T-cell (primary cell): Measurements from ENCODE around the gene SMIM22. TPM values are rescaled to one million over a fixed set of nuclear protein-coding genes. Genes with fewer than 3 reads are reported as not detected.

ENCODE experiments used
- ATAC-seq, 4 experiments: fragments of 200-7000 bp in 3 of 4; fragments of 150-1000 bp in 1 of 4; cut with Tn5 transposase; replicated peaks in 1 of 4; 1 replicate in 3 of 4; 2 replicates in 1 of 4; pipeline ENCODE4 v1.10.0; 2021; ENCODE audit warnings: moderate library complexity in 3 of 4, mild to moderate bottlenecking in 2 of 4, moderate number of reproducible peaks in 1 of 4
- CTCF ChIA-PET, 2 donors: fragments of 300-600 bp; sonication (Branson Sonifier 250); formaldehyde crosslinking; loops; one replicate each; lab custom pipeline; 2022; ENCODE audit warnings: antibody characterized with exemption in 2 of 2; lab: Charles Lee
- POLR2A ChIA-PET, 2 donors: fragments of 300-600 bp; sonication (Branson Sonifier 250); formaldehyde crosslinking; loops; one replicate each; lab custom pipeline; 2022; ENCODE audit warnings: antibody characterized with exemption in 2 of 2; lab: Charles Lee
- DNase-seq, 35 experiments: peaks; one replicate each; pipeline versions ENCODE4 v3.0.0 to v3.0.0-alpha.2; 2013 to 2023
- H3K27ac ChIP-seq: one replicate; pipeline ENCODE4 v1.5.1; 2013; ENCODE audit warnings: low read length
- H3K27me3 ChIP-seq, 2 experiments: replicated peaks in 1 of 2; 1 replicate in 1 of 2; 2 replicates in 1 of 2; pipeline versions ENCODE4 v1.6.1 to v1.7.0; 2013; ENCODE audit warnings: low read length in 1 of 2, mixed read lengths in 1 of 2; ENCODE audit not compliant: control insufficient read depth in 2 of 2, insufficient read depth in 2 of 2; ENCODE audit errors: extremely low read depth in 1 of 2
- H3K36me3 ChIP-seq, 2 donors: 1 replicate in 1 of 2; 2 replicates in 1 of 2; pipeline versions ENCODE4 v1.6.1 to v1.7.0; 2013; ENCODE audit warnings: low read length in 1 of 2; ENCODE audit not compliant: control insufficient read depth in 2 of 2, insufficient read depth in 1 of 2; ENCODE audit errors: extremely low read depth in 1 of 2
- H3K4me1 ChIP-seq, 2 experiments: 1 replicate in 1 of 2; 2 replicates in 1 of 2; pipeline versions ENCODE4 v1.6.1 to v1.7.0; 2013; ENCODE audit warnings: low read length in 2 of 2, mixed read lengths in 1 of 2; ENCODE audit not compliant: insufficient read depth in 2 of 2, control insufficient read depth in 1 of 2; ENCODE audit errors: extremely low read depth in 1 of 2
- H3K4me3 ChIP-seq, 2 donors: 1 replicate in 1 of 2; 2 replicates in 1 of 2; pipeline versions ENCODE4 v1.5.1 to v1.7.0; 2013; ENCODE audit warnings: mild to moderate bottlenecking in 2 of 2, low read length in 1 of 2, moderate library complexity in 1 of 2; ENCODE audit not compliant: control insufficient read depth in 1 of 2; ENCODE audit errors: extremely low read depth in 1 of 2
- H3K9me3 ChIP-seq: 2 replicates; pipeline ENCODE4 v1.7.0; 2013
- H3K27ac Mint-ChIP-seq, 2 donors: one replicate each; pipeline ENCODE4 v1.8.0; 2020 to 2021; ENCODE audit warnings: mild to moderate bottlenecking in 2 of 2, mixed read lengths in 2 of 2
- H3K27me3 Mint-ChIP-seq, 2 donors: one replicate each; pipeline ENCODE4 v1.8.0; 2021 to 2022; ENCODE audit warnings: mixed read lengths in 2 of 2
- H3K36me3 Mint-ChIP-seq: one replicate; pipeline ENCODE4 v1.8.0; 2021; ENCODE audit warnings: mixed read lengths
- H3K4me1 Mint-ChIP-seq, 3 donors: one replicate each; pipeline ENCODE4 v1.8.0; 2020 to 2022; ENCODE audit warnings: mixed read lengths in 3 of 3, mild to moderate bottlenecking in 1 of 3
- H3K4me3 Mint-ChIP-seq, 3 donors: one replicate each; pipeline ENCODE4 v1.8.0; 2020 to 2022; ENCODE audit warnings: mild to moderate bottlenecking in 3 of 3, mixed read lengths in 3 of 3, moderate library complexity in 3 of 3
- H3K9me3 Mint-ChIP-seq, 3 donors: one replicate each; pipeline ENCODE4 v1.8.0; 2020 to 2022; ENCODE audit warnings: mixed read lengths in 3 of 3
- WGBS: methylation state at CpG from one replicate; pipeline ENCODE4 v1.1.5; 2013; ENCODE audit warnings: missing lambda C conversion rate; ENCODE audit not compliant: insufficient coverage; 5-methylcytosine and 5-hydroxymethylcytosine counted together
- total RNA-seq, 35 experiments: library from RNA in 6 of 35; stranded (reverse) in 6 of 35; fragments of 120-200 nt in 1 of 35; gene quantifications; one replicate each; pipeline versions ENCODE4 v1.2.1 to v1.2.4 and lab custom pipeline; 2013 to 2026

SMIM22 gene
- total RNA-seq, 5 donors from 2014 or later (not counting 1 experiment from before 2014, with no cell fraction given) = not detected

DNA sequence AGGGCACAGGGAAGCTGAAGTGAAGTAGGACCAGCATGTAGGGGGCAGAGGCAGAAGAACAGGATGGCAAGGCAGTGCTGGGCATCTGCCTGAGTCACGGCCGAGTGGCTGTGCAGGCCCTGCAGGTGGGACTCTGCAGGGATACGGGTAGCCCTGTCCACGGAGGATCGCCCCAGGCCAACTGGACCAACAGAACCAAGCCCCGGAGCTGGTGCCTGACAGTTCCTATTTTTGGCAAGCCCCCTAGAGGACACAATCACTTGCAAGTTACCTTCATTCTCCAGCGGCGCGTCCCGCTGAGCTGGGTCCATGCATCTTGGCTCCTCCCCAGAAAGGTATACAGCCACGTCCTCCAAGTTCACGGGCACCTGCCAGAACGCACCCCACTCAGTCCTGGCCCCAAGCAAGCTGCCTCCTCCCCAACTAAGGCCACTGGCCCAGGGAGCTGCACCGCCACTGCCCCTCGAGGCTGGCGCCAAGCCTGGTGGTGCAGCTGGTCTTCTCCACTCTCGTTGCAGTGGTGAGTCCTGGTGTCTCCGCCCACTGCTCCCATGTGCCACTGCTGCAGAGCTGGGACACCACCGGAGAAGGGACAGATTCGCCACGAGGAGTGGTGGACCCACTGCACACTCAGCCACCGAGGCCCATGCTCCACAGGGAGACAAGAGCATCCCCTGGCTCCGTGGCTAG lies 34.8 kb upstream of the SMIM22 start:
- H3K4me3 Mint-ChIP-seq = no peak overlapping the region

DNA sequence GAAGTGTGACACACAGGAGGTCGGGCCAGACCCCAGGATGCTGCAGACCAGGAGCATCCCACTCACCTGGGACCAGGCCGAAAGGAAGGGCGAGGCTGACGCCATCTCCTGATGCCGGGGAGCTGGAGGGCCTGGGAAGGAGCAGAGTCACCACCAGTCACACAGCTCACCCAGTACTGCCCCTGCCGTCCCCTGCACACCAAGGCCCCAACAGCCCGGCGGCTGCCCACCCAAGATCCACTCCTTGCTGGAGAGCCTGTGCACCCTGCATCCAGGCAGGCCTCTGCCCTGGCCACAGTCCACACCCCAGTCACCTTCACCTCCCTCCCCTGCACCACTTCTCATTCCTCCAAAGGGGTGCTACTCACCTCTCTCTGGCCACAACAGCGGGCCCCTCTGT lies 33.0 kb upstream of the SMIM22 start:
- ChIA-PET CTCF (no interaction called here), POLR2A (no interaction called here)
- no peak overlapping the region for H3K4me3 ChIP-seq
- Mint-ChIP-seq H3K27me3 (no peaks in the 10 kb centered on the region), H3K4me1 (peaks cover 9 to 29% (median 22%) of the 10 kb centered on the region in 3 donors), H3K9me3 (no peaks in the 10 kb centered on the region), H3K36me3 (peaks cover 28% of the 10 kb centered on the region), H3K27ac (no peak overlapping the region), H3K4me3 (no peak overlapping the region)
- no peaks in the 10 kb centered on the region for H3K27me3 ChIP-seq
- H3K9me3 ChIP-seq = no peaks in the 10 kb centered on the region
- DNase-seq = no peak
- no peak for ATAC-seq
- WGBS = 99% methylated on average over 8 of the region's 9 CpGs
- H3K27ac ChIP-seq = no peak overlapping the region
- H3K36me3 ChIP-seq = peaks cover 10 to 57% of the 10 kb centered on the region in 2 donors
- H3K4me1 ChIP-seq = peaks cover 0 to 23% of the 10 kb centered on the region in 2 experiments

More for the DNA sequence above, 34.8 kb upstream of the SMIM22 start:
- H3K9me3 ChIP-seq = no peaks in the 10 kb centered on the region
- no peaks in the 10 kb centered on the region for H3K27me3 ChIP-seq
- H3K27ac ChIP-seq = no peak overlapping the region
- H3K36me3 ChIP-seq = peaks cover 10 to 62% of the 10 kb centered on the region in 2 donors
- DNase-seq (no peak), ATAC-seq (no peak)
- Mint-ChIP-seq H3K9me3 (no peaks in the 10 kb centered on the region), H3K27ac (no peak overlapping the region), H3K4me1 (peaks cover 0 to 17% (median 13%) of the 10 kb centered on the region in 3 donors), H3K36me3 (peaks cover 39% of the 10 kb centered on the region), H3K27me3 (no peaks in the 10 kb centered on the region)
- H3K4me1 ChIP-seq = peaks cover 0 to 7% of the 10 kb centered on the region in 2 experiments
- WGBS = 95% methylated on average over 21 of the region's 23 CpGs
- H3K4me3 ChIP-seq = no peak overlapping the region
- ChIA-PET CTCF (no interaction called here), POLR2A (no interaction called here)

DNA sequence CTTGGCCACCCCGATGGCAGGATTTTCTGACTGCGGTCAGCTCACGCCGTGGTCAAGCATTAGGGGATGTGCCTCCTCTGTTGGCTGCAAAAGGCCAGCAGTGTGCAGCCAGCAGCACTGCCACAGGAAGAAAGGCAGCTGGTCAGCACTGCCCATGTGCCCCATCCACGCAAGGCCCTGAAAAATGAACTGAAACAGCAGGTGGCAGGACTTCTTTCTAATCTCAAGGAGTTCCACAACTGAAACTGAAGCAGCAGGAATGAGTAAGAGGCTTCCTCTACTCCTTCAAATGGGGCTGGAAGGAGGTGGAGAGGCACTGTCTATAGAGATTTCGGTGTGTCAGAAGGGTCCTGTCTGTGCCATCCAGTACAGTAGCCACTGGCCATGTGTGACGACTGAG lies 31.4 kb upstream of the SMIM22 start:
- ChIA-PET POLR2A (interaction anchor here in 1 of 2 donors (0.6 kb wide), 1 partner anchor 9 kb away, joined by 3 read pairs; no protein-coding TSS in a partner anchor), CTCF (interaction anchor here in 1 of 2 donors (0.7 kb wide), 1 partner anchor 314 kb away, joined by 6 read pairs; no protein-coding TSS in a partner anchor)
- Histone ChIP-seq H3K27ac (no peak overlapping the region), H3K36me3 (peaks cover 5 to 48% of the 10 kb centered on the region in 2 donors), H3K4me3 (no peak overlapping the region), H3K9me3 (no peaks in the 10 kb centered on the region), H3K4me1 (peaks cover 8 to 37% of the 10 kb centered on the region in 2 experiments), H3K27me3 (no peaks in the 10 kb centered on the region)
- DNase-seq = no peak
- H3K9me3 Mint-ChIP-seq = no peaks in the 10 kb centered on the region
- WGBS = 98% methylated on average over 6 of the region's 7 CpGs
- no peaks in the 10 kb centered on the region for H3K27me3 Mint-ChIP-seq
- H3K4me3 Mint-ChIP-seq = no peak overlapping the region
- H3K36me3 Mint-ChIP-seq = peaks cover 23% of the 10 kb centered on the region
- ATAC-seq = no peak
- peak overlapping the region in 1 of 2 donors; percentile 48 for H3K27ac Mint-ChIP-seq
- H3K4me1 Mint-ChIP-seq = peaks cover 22 to 42% (median 34%) of the 10 kb centered on the region in 3 donors

DNA sequence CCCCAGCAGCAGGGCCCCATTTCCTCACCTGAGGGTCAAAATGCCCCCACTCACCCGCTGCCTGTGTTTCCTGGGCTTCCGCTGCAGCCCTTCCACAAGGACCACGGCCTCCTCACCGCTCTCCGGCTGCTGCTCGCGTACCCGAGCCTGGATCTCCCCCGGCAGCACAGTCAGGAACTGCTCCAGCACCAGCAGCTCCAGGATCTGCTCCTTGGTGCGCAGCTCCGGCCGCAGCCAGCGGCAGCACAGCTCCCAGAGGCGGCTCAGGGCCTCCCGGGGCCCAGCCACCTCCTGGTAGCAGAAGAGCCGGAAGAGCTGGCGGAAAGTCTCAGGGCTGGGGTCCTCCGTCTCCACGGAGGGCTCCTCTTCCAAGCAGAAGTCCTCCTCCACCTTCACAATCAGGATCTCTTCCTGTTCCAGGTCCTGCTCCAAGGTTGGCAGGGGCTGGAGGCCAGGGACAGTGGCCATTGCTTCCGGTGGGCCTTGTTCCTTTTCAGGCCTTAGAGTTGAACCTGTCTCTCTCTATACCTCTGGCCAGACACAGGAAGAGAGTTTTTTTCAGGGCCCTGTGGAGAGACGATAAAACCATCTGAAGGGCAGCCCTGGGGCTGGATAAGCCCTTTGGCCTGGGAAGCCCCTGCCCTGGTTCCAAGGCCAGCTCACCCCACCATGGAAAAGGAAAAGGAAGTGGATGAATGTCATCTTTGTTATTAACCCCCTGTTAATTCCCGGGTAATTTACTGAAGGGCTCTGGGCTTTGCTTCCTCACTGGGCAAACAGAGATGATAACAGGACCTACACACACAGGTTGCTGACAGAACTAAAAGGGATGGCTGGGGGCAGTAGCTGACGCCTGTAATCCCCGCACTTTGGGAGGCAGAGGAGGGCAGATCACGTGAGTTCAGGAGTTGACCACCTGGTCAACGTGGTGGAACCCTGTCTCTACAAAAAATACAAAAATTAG lies 29.4 kb upstream of the SMIM22 start:
- Mint-ChIP-seq H3K9me3 (no peaks in the 10 kb centered on the region), H3K4me3 (peak overlapping the region; percentile 83 to 87 (median 86)), H3K27ac (peak overlapping the region; percentile 87 to 88), H3K4me1 (peaks cover 32 to 49% (median 36%) of the 10 kb centered on the region in 3 donors), H3K27me3 (no peaks in the 10 kb centered on the region), H3K36me3 (peaks cover 9% of the 10 kb centered on the region)
- no peaks in the 10 kb centered on the region for H3K9me3 ChIP-seq
- no peak overlapping the region for H3K27ac ChIP-seq
- H3K4me1 ChIP-seq = peaks cover 8 to 46% of the 10 kb centered on the region in 2 experiments
- DNase-seq (no peak), ATAC-seq (no peak)
- H3K4me3 ChIP-seq = peak overlapping the region; percentile 77 to 86
- ChIA-PET POLR2A (no interaction called here), CTCF (no interaction called here)
- H3K36me3 ChIP-seq = peaks cover 1 to 31% of the 10 kb centered on the region in 2 donors
- H3K27me3 ChIP-seq = no peaks in the 10 kb centered on the region
- WGBS = 94% methylated on average over 18 of the region's 26 CpGs

DNA sequence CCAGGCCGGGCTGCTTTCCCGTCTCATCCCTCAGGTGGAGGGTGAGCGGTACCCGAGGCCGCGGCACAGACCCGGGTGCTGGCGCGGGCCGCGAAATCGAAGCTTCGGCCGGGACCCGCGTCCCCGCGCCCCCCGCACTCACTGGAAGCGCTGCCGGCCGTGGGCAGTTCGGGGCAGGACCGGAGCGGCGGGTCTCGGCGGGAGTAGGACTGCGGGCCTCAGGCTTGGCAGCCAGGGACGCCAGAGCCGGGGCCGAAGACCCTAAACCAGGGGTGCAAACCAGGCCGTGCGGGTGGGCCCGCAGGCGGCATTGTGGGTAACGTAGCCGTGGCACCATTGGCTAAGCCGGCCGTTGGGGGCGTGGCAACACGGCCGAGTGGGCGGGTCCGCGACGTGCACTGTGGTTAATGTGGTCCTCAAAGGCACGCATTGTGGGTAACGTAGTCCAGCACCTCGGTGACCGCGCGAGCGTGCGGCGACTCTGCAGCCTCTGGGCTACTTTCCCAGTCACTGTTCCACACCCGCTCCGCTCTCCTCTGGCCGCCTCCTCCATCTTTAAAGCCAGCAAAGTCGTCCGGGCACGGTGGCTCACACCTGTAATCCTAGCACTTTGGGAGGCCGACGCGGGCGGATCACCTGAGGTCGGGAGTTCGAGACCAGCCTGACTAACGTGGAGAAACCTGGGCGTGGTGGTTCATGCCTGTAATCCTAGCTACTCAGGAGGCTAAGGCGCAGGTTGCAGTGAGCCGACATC lies 28.1 kb upstream of the SMIM22 start, which contains the start of gene ZNF500:
TSS of gene ZNF500 (minus strand) at position 288 of the 754 bp plus-strand sequence. CDS start 1,184 bp downstream, outside the sequence.
- under 1% methylated on average over 70 of the region's 72 CpGs for WGBS

More for the DNA sequence above, 28.1 kb upstream of the SMIM22 start, which contains the start of gene ZNF500:
- H3K9me3 Mint-ChIP-seq = no peaks in the 10 kb centered on the region
- H3K4me1 ChIP-seq = peaks cover 8 to 46% of the 10 kb centered on the region in 2 experiments
- DNase-seq = peak; percentile 87 to 99 (median 92)
- no peaks in the 10 kb centered on the region for H3K9me3 ChIP-seq
- H3K27ac ChIP-seq = peak within 1 kb of the TSS; percentile 55
- H3K4me1 Mint-ChIP-seq = peaks cover 32 to 46% (median 36%) of the 10 kb centered on the region in 3 donors
- H3K4me3 ChIP-seq = peak within 1 kb of the TSS; percentile 77 to 86
- no peaks in the 10 kb centered on the region for H3K27me3 Mint-ChIP-seq
- H3K27ac Mint-ChIP-seq = peak within 1 kb of the TSS; percentile 91 to 95
- ATAC-seq = peak; percentile 94 to 95 (median 94)
- H3K4me3 Mint-ChIP-seq = peak within 1 kb of the TSS; percentile 86 to 93 (median 88)
- CTCF ChIA-PET = interaction anchor here in 1 of 2 donors (1.8 kb wide), 1 partner anchor 36 kb away, joined by 5 read pairs; the partner anchor contains the start of gene ROGDI
- POLR2A ChIA-PET = no interaction called here
- H3K27me3 ChIP-seq = no peaks in the 10 kb centered on the region
- peaks cover 0 to 21% of the 10 kb centered on the region in 2 donors for H3K36me3 ChIP-seq
- H3K36me3 Mint-ChIP-seq = peaks cover 5% of the 10 kb centered on the region
